Upper lobe of left lung (tissue), 4 donors: ENCODE results near the gene NELFCD.

Experiments
- CTCF ChIP-seq, 6 experiments: fragments of 450-650 bp in 4 of 6; fragments of 200-600 bp in 2 of 6; sonication (generic) in 2 of 6; IDR thresholded peaks; one replicate each; pipeline ENCODE4 v1.5.1; 2016 to 2019; ENCODE audit warnings: antibody characterized with exemption in 6 of 6
- POLR2A ChIP-seq, 4 donors: fragments of 450-650 bp; IDR thresholded peaks; one replicate each; pipeline ENCODE4 v1.5.1; 2016 to 2017; ENCODE audit warnings: antibody characterized with exemption in 4 of 4, mild to moderate bottlenecking in 2 of 4

GRCh38 chr20:58986968-58987517 lies 6.0 kb downstream of the NELFCD start:
- TF ChIP-seq CTCF (IDR thresholded peaks at IDR 0.05) (no peak), POLR2A (IDR thresholded peaks at IDR 0.05) (no peak)
